Neural crest cell (in vitro differentiated cells): ENCODE measurements around the gene FAM133A. TPM values are rescaled to one million over a fixed set of nuclear protein-coding genes. Genes with fewer than 3 reads are reported as not detected.

Experiments
- DNase-seq: peaks from one replicate; pipeline ENCODE4 v3.0.0; 2021; ENCODE audit warnings: low read depth, mixed read lengths, low spot score
- H3K27ac Mint-ChIP-seq: one replicate; pipeline ENCODE4 v1.8.0; 2021; ENCODE audit warnings: mild to moderate bottlenecking, mixed read lengths; ENCODE audit not compliant: unreplicated experiment
- H3K27me3 Mint-ChIP-seq: 2 replicates; pipeline ENCODE4 v1.8.0; 2021; ENCODE audit warnings: low read depth, mild to moderate bottlenecking, mixed read lengths
- H3K36me3 Mint-ChIP-seq: 2 replicates; pipeline ENCODE4 v1.8.0; 2021; ENCODE audit warnings: low read depth, mild to moderate bottlenecking, mixed read lengths
- H3K4me1 Mint-ChIP-seq: 2 replicates; pipeline ENCODE4 v1.8.0; 2021; ENCODE audit warnings: mixed read lengths
- H3K4me3 Mint-ChIP-seq: one replicate; pipeline ENCODE4 v1.8.0; 2021; ENCODE audit warnings: mild to moderate bottlenecking, mixed read lengths
- H3K9me3 Mint-ChIP-seq: 2 replicates; pipeline ENCODE4 v1.8.0; 2021; ENCODE audit warnings: mixed read lengths
- long read RNA-seq: library from polyadenylated mRNA; unstranded; transcript quantifications from one replicate; pipeline ENCODE4 v2.0.0, GENCODE V29; 2020
- total RNA-seq: library from RNA; stranded (reverse); gene quantifications from 2 replicates; pipeline ENCODE4 v1.2.1, GENCODE V29; 2021
- TF ChIP-seq, protein P1 (sequence below): fragments of 200-600 bp; sonication (generic); conservative IDR thresholded peaks from 2 replicates; pipeline ENCODE4 v1.5.0; 2021; ENCODE audit warnings: antibody characterized with exemption, mild to moderate bottlenecking

Gene FAM133A
- 0.58 and 0.86 TPM in 2 replicates for total RNA-seq
- long read RNA-seq, partial matches to known transcripts, result 0 of 1 reads
- long read RNA-seq, other reads (novel, unspliced or antisense), result 1 of 1 reads

DNA sequence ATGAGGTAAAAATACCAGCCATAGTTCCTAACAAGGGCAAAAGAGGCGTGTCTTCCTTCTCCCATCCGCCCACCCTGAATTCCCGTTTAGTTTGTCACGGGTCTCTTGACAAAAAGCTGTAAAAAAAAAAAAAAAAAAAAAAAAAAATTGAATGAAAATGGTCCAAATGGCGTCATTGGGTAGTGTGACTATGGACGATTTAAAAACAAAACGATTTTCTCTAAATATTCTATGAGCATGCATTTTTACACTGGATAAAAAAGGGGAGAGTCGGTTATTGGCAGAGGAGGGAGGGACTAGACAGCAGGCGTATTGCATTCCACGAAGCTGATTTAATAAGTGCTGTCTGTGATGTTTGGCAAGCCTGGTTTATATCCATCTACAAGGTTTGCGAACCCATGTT, at the start of gene FAM133A:
FAM133A (plus strand) TSS at position 338 of the 403 bp plus-strand sequence. CDS start 35,214 bp downstream, outside the sequence.
- H3K9me3 Mint-ChIP-seq, result no peaks in the 10 kb centered on the region
- DNase-seq, result no peak
- TF ChIP-seq, protein P1, sequence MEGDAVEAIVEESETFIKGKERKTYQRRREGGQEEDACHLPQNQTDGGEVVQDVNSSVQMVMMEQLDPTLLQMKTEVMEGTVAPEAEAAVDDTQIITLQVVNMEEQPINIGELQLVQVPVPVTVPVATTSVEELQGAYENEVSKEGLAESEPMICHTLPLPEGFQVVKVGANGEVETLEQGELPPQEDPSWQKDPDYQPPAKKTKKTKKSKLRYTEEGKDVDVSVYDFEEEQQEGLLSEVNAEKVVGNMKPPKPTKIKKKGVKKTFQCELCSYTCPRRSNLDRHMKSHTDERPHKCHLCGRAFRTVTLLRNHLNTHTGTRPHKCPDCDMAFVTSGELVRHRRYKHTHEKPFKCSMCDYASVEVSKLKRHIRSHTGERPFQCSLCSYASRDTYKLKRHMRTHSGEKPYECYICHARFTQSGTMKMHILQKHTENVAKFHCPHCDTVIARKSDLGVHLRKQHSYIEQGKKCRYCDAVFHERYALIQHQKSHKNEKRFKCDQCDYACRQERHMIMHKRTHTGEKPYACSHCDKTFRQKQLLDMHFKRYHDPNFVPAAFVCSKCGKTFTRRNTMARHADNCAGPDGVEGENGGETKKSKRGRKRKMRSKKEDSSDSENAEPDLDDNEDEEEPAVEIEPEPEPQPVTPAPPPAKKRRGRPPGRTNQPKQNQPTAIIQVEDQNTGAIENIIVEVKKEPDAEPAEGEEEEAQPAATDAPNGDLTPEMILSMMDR, result no peak
- H3K4me3 Mint-ChIP-seq, result peak within 1 kb of the TSS; percentile 96
- H3K27me3 Mint-ChIP-seq, result no peaks in the 10 kb centered on the region
- H3K36me3 Mint-ChIP-seq, result no peaks in the 10 kb centered on the region
- peaks cover 25% of the 10 kb centered on the region for H3K4me1 Mint-ChIP-seq
- H3K27ac Mint-ChIP-seq, result peak within 1 kb of the TSS; percentile 96

DNA sequence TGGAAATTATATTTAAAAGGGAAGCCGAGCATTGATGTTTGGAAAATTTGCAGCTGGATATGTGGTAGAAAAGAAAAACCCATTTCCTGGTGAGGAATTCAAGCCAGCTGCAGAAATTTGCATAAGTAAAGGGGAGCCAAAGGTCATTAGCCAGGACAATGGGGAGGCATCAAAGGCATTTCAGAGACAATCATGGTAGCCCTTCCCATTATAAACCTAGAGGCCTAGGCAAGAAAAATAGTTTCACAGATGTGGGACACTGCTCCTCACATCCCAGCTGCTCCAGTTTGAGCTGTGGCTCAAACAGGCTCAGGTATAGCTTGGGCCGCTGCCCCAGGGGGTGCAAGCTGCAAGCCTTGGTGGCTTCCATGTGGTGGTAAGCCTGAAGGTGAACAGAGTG, 36.4 kb upstream of the FAM133A start:
- peaks cover 13% of the 10 kb centered on the region for H3K9me3 Mint-ChIP-seq
- H3K4me1 Mint-ChIP-seq, result peaks cover 9% of the 10 kb centered on the region
- H3K27me3 Mint-ChIP-seq, result no peaks in the 10 kb centered on the region
- peaks cover 10% of the 10 kb centered on the region for H3K36me3 Mint-ChIP-seq
- H3K4me3 Mint-ChIP-seq, result no peak overlapping the region
- no peak for DNase-seq
- no peak overlapping the region for H3K27ac Mint-ChIP-seq
- TF ChIP-seq, protein P1, result no peak

DNA sequence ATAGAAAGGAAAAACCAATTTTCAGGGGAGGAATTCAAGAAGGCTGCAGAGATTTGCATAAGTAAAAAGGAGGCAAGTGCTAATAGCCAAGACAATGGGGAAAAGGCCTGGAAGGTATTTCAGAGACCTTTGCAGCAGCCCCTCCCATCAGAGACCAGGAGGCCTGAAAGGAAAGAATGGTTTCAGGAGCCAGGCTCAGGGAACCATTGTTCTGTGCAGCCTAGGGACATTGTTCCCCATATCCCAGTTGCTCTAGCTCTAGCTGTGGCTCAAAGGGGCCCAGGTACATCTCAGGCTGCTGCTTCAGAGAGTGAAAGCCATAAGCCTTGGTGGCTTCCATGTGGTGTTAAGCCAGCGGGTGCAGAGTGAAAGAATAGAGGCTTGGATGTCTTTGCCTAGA, 24.6 kb upstream of the FAM133A start:
- Mint-ChIP-seq H3K27me3 (no peaks in the 10 kb centered on the region), H3K27ac (no peak overlapping the region), H3K4me1 (no peaks in the 10 kb centered on the region), H3K36me3 (peaks cover 9% of the 10 kb centered on the region), H3K9me3 (peaks cover 9% of the 10 kb centered on the region), H3K4me3 (no peak overlapping the region)
- no peak for DNase-seq
- TF ChIP-seq, protein P1, result no peak

DNA sequence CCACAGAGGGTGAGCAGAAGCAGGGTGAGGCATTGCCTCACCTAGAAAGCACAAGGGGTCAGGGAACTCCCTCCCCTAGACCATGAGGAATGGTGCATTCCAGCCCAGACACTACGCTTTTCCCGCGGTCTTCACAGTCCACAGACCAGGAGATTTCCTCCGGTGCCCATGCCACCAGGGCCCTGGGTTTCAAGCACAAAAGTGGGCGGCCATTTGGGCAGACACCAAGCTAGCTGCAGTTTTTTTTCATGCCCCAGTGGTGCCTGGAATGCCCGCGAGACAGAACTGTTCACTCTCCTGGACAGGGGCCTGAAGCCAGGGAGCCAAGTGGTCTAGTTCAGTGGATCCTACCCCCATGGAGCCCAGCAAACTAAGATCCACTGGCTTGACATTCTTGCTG, 13.4 kb upstream of the FAM133A start:
- no peaks in the 10 kb centered on the region for H3K27me3 Mint-ChIP-seq
- peaks cover 7% of the 10 kb centered on the region for H3K36me3 Mint-ChIP-seq
- TF ChIP-seq, protein P1, result no peak
- no peaks in the 10 kb centered on the region for H3K4me1 Mint-ChIP-seq
- DNase-seq, result no peak
- H3K4me3 Mint-ChIP-seq, result no peak overlapping the region
- H3K9me3 Mint-ChIP-seq, result peaks cover 6% of the 10 kb centered on the region
- no peak overlapping the region for H3K27ac Mint-ChIP-seq

DNA sequence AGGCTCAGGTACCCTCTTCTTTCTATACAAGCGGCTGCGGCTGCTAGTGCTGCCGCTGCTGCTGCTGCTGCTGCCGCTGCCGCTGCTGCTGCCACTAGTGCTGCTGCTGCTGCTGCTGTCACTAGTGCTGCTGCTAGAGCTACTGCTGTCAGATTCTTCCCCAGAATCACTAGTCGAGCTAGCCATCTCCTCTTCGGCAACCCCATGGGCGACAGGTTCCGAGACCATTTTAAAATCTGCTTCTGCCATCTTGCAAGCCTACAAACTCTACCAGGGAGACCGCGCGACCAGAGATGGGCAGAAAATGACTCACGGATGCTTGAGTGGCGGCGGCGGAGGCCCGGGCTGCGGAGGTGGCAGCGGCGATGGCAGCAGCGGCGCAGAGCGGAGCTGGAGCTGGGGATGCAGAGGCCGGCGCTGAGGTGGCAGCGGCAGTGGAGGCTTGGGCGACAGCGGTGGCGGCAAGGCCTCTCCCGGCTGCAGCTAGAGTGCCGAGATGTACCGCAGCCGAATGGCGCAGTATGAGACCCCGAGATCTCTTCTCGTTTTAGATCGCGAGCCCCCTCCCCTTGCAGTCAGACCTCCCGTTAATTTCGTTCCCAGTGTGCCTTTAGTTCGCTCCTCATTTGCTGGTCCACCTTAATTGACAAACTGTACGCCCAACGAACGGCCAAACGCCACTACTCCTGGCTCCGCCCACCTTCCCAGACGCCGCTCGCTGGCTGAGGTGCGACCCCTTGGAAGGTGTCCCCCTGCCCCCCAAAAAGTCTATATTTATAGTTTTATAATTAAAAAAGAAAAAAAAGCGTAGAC, 744 bp upstream of the FAM133A start, which contains the start of gene NAP1L3:
NAP1L3 (minus strand) TSS at position 523 of the 813 bp plus-strand sequence; CDS start at position 249, 274 bp downstream.
- peak within 1 kb of the TSS; percentile 96 for H3K4me3 Mint-ChIP-seq
- no peaks in the 10 kb centered on the region for H3K36me3 Mint-ChIP-seq
- H3K27me3 Mint-ChIP-seq, result no peaks in the 10 kb centered on the region
- DNase-seq, result peak; percentile 78
- TF ChIP-seq, protein P1, result no peak
- no peaks in the 10 kb centered on the region for H3K9me3 Mint-ChIP-seq
- H3K27ac Mint-ChIP-seq, result peak within 1 kb of the TSS; percentile 96
- H3K4me1 Mint-ChIP-seq, result peaks cover 25% of the 10 kb centered on the region
